ENCODE data around the gene GAS2.

GAS2 gene

GRCh38 chr11:22787551-22788162 is 121.2 kb downstream of the GAS2 start:
- DNase-seq (ENCODE audit: low read depth) = no peak

GRCh38 chr11:22792497-22792896 is 126.1 kb downstream of the GAS2 start:
- no peak for DNase-seq (ENCODE audit: low read depth)

DNA sequence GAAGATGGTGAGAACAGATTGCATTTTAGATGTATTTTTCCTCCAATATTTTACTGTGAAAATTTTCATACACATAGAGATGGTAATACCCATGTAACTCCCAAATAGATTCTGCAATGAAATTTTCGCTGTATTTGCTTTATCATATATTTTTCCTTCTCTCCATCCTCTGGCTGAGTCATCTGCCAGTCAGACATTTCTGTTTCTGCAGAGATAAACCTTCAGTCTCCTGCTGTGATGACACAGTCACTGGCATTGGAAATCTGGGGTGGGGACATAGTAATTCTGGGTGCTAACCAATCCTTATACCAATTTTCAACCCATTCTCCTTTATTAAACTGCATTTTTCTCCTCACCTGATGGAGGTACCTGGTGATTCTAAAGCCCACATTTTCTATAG is 129.5 kb downstream of the GAS2 start:
- DNase-seq (ENCODE audit: low read depth) = no peak

GRCh38 chr11:22797047-22797446 is 130.6 kb downstream of the GAS2 start:
- DNase-seq (ENCODE audit: low read depth) = no peak

- DNase-seq (ENCODE audit: low read depth) = no peak
Measured at GRCh38 chr11:22798901-22799300, 132.5 kb downstream of the GAS2 start.

DNA sequence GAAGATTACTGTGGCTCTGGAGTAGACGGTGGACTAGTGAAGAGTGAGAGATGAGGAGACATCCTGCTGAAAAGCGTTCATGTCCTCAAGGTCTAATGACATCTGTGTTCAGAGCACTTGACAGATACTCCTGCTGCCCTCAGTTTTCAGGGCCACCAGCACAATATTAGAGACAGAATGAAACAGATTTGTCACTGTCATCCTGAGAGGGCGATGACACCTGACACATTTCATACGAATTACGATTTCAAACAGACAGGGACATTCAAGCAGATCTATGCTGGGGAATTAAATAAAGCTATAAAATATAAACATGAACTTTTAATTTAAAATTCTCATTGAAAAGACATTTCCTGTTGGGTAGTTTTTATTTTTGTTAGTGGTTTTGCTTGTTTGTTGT is 134.1 kb downstream of the GAS2 start:
- no peak for DNase-seq (ENCODE audit: low read depth)

- DNase-seq (ENCODE audit: low read depth) = no peak
Measured at GRCh38 chr11:22802861-22803260, 136.4 kb downstream of the GAS2 start.

DNA sequence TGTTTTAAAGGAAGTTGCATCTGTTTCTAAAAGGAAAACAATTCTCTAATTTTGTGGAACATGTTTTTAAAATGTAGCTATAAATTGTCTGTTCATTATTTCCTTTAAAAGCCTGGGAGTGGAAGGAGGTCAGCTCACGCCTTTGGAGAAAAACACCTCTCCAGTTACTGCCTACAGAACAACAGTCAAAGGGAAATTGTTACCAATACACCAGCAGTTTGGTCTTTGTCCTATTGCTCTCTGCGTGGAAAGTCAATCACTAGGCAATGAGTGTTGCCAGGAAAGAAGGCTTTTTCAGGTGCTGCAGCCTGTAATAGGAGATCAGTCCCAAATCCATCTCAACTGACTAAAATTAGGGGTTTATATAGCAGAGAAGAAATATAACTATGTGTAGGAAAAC is 141.0 kb downstream of the GAS2 start:
- no peak for DNase-seq (ENCODE audit: low read depth)

DNA sequence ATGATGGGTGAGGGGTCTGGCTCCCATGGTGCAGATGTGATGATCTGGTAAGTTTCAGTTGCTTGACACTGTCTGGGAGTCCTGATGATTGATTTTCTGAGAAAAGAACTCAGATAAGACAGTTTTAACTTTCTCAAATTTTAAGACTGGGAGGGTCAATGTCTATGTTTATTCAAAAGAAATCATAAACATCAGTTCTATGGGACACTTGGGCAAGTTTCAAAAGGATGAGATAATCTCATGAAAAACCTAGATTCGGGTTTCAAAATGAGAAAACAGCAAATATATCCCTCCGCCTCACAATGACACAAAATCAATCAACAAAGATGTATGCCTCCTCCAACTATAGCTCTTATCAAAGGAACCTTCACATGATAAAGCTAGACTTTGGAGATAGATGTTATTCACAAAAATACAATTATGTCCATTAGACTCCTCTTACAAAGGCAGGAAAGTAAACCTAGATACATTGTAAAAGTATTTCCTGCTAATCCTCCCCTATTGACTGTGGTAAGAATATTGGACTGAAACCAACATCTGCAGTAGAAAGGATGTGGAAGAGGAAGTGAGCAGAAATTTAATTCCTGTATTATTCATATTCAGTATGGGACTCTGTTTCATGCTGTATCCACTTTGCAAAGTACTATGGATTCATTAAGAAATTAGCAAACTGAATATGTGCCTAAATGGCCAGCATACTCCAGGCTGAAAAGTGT is 141.6 kb downstream of the GAS2 start:
- no peak for DNase-seq (ENCODE audit: low read depth)

DNA sequence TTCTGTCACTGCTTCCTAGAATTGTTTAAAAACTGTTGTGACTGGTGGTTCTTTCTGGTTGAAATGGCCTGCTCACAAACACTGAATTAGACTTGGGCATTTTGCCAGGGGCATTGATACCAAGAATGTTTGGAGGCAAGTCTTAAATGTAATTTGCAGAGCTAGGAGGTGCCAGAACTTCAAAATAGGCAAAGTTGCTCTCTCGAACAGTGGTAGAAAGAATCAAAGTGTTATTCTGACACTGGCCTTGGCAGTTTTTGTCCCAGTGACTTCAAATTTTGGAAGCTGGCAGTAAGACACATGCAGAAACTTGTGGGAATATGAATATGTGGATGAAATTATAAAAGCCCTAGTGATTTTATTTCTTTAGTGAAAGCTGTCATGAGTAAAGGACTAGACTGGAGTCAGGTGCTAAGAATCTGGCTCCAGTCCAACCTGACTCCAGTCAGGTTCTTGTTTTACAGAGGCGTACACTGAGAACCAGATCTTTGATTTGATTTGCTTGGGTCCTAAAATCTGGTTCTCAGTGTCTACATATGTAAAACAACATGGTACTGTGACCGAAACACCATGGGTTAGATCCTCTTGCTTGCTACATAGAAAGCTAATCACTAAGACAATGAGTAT is 142.3 kb downstream of the GAS2 start:
- no peak for DNase-seq (ENCODE audit: low read depth)

DNA sequence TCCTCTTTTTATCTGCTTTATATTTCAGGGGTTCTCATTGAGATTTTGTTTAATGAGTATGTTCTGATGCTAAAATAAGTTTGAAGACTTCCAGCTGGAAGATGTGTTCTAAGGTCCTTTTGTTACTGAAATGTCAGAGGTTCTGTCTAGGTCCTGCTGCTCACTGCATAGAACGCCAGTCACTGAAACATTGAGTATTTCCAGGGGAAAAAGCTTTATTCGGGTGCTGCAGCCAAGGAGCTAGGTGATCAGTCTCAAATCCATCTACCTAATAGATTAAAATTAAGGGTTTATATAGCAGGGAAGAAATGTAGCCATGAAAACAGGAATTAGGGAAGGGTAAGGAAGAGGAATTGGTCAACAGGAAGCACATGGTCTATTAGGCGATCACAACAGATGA is 143.5 kb downstream of the GAS2 start:
- DNase-seq (ENCODE audit: low read depth) = no peak

- no peak for DNase-seq (ENCODE audit: low read depth)
Measured at GRCh38 chr11:22822203-22822602, 155.8 kb downstream of the GAS2 start.

- no peak for DNase-seq (ENCODE audit: low read depth)
Measured at GRCh38 chr11:22828373-22828772, 162.0 kb downstream of the GAS2 start.

DNA sequence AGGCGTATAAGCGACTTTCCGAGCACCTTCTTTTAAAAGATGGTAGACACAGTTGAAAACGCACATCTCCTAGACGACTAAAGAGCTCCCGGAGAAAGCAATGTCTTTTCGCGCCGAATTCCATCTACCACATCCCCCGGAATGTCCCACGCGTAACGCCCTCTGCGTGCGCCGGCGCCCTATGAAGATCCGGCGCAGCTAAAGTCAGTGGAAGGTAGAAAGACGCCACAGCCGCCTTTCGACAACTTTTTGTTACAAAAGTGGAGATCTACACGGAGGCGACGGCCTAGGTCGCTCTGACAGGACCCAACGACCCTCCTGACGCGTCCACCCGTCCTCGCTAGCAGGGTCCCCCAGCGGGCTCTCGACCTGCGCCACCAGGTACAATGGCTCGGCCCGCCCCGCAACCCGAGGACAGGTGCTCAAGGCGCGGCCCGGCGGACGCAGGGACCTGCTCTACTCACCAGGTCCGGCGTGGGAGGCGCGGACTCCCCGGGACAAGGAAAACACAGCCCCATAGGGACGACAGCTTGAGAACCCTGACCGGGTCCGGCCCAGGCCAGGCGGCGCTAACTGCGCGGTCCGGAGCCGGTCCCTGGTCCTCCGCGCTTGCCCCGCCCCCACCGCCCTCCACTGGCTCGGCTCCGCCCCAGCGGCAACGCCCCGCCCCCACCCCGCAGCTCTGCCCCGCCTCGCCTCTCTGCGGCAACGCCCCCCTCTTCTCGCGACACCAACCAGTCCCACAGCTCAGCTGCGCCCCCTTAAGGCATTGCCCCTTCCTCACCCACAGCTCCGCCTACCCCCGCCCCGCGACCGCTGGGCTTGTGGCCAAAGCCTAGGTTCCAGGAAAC is 163.0 kb downstream of the GAS2 start, which contains the start of gene SVIP:
SVIP (minus strand) TSS at position 571 of the 851 bp plus-strand sequence; CDS start at position 518, 53 bp downstream.
- DNase-seq (ENCODE audit: low read depth) = no peak

GRCh38 chr11:22830082-22830414 is 163.6 kb downstream of the GAS2 start:
- DNase-seq (ENCODE audit: low read depth) = no peak

DNA sequence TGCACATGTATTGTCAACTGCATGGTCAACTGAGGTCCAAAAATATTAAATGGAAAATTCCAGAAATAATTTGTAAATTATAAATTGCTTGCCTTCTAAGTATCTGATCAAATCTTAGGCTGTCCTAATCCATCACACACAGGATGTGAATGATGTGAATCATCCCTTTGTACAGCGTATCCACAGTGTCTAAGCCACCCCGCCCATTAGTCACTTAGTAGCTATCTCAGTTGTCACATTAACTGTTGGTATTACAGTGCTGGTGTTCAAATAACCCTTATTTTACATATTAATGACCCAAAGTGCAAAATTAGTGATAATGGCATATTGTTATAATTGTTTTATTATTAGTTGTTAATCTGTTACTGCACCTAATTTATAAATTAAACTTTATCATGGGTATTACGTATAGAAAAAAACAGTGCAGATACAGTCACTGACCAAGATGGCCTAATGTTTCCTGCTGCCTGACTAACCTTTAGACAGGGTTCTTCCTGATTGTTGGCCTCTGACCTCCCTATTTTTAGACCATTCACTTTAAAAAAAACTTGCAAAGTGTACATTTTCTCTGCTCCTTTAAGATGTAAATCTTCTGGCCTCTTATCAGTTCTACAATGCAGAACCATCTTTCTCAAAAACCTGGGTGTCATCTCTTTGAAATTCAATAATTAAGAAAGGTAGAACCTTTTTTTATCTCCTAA is 166.1 kb downstream of the GAS2 start:
- DNase-seq (ENCODE audit: low read depth) = no peak

DNA sequence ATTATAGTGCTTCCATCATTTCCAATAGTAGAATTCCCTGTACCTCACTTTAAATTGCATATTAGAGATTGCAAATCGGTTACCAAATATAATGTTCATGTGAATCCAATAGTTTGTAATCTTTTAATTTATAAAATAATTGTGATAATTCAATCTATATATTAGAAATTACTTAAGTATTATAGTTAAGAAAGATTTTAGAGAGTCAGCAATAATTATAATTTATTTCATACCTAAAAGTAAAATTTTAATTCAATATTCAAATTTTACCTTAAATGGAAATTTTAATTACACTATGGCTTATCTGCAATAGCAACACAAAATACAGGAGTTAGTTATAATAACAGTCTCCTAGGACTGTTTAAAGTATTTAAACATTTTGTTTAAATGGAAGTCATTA is 180.3 kb downstream of the GAS2 start:
- no peak for DNase-seq (ENCODE audit: low read depth)

DNA sequence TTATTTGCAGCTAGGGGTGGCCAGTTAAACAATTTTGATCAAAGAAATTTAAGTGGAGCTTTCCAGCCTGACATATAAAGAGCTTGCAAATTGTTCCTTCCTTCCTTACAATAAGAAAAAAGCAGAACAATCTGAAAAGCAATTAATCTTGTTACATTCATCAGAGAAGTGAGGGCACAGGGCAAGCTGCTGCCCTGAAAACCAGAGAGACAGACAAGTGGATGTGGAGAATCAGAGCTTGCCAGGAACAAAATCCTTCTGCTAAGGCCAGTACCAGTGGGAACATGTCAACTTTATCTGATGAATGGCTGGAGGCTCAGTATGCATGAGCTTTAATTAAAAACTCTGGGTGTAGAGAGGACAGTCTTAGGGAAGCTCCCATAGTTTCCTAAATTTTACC is 185.1 kb downstream of the GAS2 start:
- no peak for DNase-seq (ENCODE audit: low read depth)

GRCh38 chr11:22859756-22860155 is 193.3 kb downstream of the GAS2 start:
- no peak for DNase-seq (ENCODE audit: low read depth)

- DNase-seq (ENCODE audit: low read depth) = no peak
Measured at GRCh38 chr11:22860241-22860640, 193.8 kb downstream of the GAS2 start, which contains the start of gene CCDC179. Gene CCDC179, minus strand, starts transcription at chr11:22860474. Its CDS starts 53 bp downstream, at chr11:22860421.

Data from GM04503 (cell line).